ENCODE results near the gene TMEFF2. TPM values are rescaled to one million over a fixed set of nuclear protein-coding genes. Genes with fewer than 3 reads are reported as not detected.

Gene TMEFF2
- total and polyA plus RNA-seq, 2 of the 4 experiments (the other 2 are of a cell fraction) = 1.3 to 3.0 TPM

DNA sequence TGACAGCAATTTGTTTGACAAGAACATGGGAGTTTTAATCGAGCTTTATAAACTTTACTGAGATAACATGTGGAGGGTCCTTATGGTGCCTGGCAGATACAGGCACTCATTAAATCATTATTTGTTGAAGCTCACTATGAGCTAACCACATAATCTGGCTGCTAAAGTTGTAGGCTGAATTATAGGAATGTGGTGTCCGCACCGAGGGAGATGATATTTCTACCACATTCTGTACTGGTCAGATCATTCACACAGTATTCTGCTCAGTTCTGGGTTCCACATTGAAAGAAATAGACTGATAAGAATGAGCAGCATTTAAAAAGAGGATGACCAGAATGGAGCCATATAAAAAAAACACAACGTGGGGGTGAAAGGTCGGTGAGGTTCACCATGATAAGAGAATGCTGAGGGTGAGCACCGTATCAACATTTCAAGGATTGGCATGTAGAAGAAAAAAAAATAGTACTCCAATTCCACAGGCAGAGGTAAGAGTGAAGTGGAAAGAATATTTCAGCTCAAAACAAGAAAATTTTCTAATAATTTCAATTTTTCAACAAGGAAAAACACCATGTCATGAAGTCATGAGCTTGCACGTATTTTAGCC lies 54.4 kb downstream of the TMEFF2 start:
- Histone ChIP-seq H4K5ac (ENCODE audit: low read depth, low read length) (no peak overlapping the region), H4K20me1 (ENCODE audit: insufficient read depth, low read length) (no peaks in the 10 kb centered on the region), H3K79me1 (ENCODE audit: low read depth in 1 of 2, low read length in 2 of 2) (no peaks in the 10 kb centered on the region), H3K36me3 (ENCODE audit: control insufficient read depth, insufficient read depth, low read length) (no peaks in the 10 kb centered on the region), H3K56ac (ENCODE audit: extremely low read depth, insufficient read depth, low read length) (no peak overlapping the region), H2AK5ac (ENCODE audit: low read depth, low read length) (no peak overlapping the region), H3K9ac (ENCODE audit: low read depth, low read length) (no peak overlapping the region), H3K4ac (ENCODE audit: low read depth, low read length) (no peak overlapping the region), H2AFZ (replicated peaks; ENCODE audit: low read length, poor library complexity) (no peak overlapping the region), H3K18ac (ENCODE audit: low read depth, low read length) (no peak overlapping the region), H4K8ac (ENCODE audit: low read depth in 2 of 2, low read length in 2 of 2) (no peak overlapping the region), H2AK9ac (replicated peaks; ENCODE audit: low read depth, low read length, poor library complexity) (no peak overlapping the region), H3K9me3 (ENCODE audit: control insufficient read depth, insufficient read depth, low read length) (no peaks in the 10 kb centered on the region), H3K4me2 (ENCODE audit: low read depth, low read length) (no peak overlapping the region), H3K9me1 (ENCODE audit: insufficient read depth, low read length) (no peaks in the 10 kb centered on the region), H2BK5ac (ENCODE audit: low read depth, low read length, poor library complexity, severe bottlenecking) (no peak overlapping the region), H3K4me1 (ENCODE audit: control insufficient read depth, insufficient read depth, low read length) (no peaks in the 10 kb centered on the region), H3K27me3 (ENCODE audit: control insufficient read depth, insufficient read depth, low read length) (no peaks in the 10 kb centered on the region), H2BK15ac (ENCODE audit: low read depth, low read length) (no peak overlapping the region), H4K91ac (ENCODE audit: insufficient read depth, low read depth, low read length) (no peak overlapping the region), H3K27ac (ENCODE audit: insufficient read depth, low read length) (no peak overlapping the region), H3K4me3 (ENCODE audit: insufficient read depth, low read depth, low read length) (no peak overlapping the region), H2BK20ac (ENCODE audit: low read depth, low read length) (no peak overlapping the region), H3K23ac (ENCODE audit: low read depth, low read length) (no peak overlapping the region), H2BK120ac (ENCODE audit: low read depth, low read length) (no peak overlapping the region), H3K14ac (replicated peaks; ENCODE audit: low read depth, low read length) (no peak overlapping the region)
- no peak for DNase-seq
- dilution Hi-C loops (cut with HindIII; ENCODE audit: low sequenced_read_pairs, unreplicated experiment) = no loop called here
- ChIA-PET POLR2A (ENCODE audit: unreplicated experiment) (interaction anchor here (0.7 kb wide), 1 partner anchor 15 kb away, joined by 6 read pairs; no protein-coding TSS in a partner anchor), CTCF (no interaction called here)
- WGBS, 2 experiments (ENCODE audit: extremely low coverage in 2 of 2, insufficient read length in 1 of 2) = no CpG with 5 or more reads among the region's 7 CpGs
- TF ChIP-seq RFX5 (IDR thresholded peaks at IDR 0.05; ENCODE audit: low read depth, low read length) (no peak), CHD1 (IDR thresholded peaks at IDR 0.05; ENCODE audit: low read depth, low read length) (no peak), MXI1 (IDR thresholded peaks at IDR 0.05; ENCODE audit: borderline replicate concordance, low read depth, low read length) (no peak), BHLHE40 (IDR thresholded peaks at IDR 0.05; ENCODE audit: low read depth, low read length) (no peak), RAD21 (IDR thresholded peaks at IDR 0.05; ENCODE audit: low read length) (no peak), FOS (IDR thresholded peaks at IDR 0.05; ENCODE audit: low read depth, low read length) (no peak), MAFK (IDR thresholded peaks at IDR 0.05; ENCODE audit: low read depth, low read length) (no peak), POLR2A (IDR thresholded peaks at IDR 0.05; ENCODE audit: low read depth, low read length) (no peak), SMC3 (IDR thresholded peaks at IDR 0.05; ENCODE audit: low read depth, low read length) (no peak), RCOR1 (IDR thresholded peaks at IDR 0.05; ENCODE audit: insufficient replicate concordance, low read length) (no peak), CTCF (conservative IDR thresholded peaks at IDR 0.05; ENCODE audit: low read depth, low read length) (no peak), CEBPB (IDR thresholded peaks at IDR 0.05; ENCODE audit: low read depth, low read length) (no peak), NFE2L2 (IDR thresholded peaks at IDR 0.05; ENCODE audit: low read depth, low read length) (no peak), MAZ (IDR thresholded peaks at IDR 0.05; ENCODE audit: borderline replicate concordance, low read depth, low read length) (no peak)
- TF ChIP-seq, protein P1, sequence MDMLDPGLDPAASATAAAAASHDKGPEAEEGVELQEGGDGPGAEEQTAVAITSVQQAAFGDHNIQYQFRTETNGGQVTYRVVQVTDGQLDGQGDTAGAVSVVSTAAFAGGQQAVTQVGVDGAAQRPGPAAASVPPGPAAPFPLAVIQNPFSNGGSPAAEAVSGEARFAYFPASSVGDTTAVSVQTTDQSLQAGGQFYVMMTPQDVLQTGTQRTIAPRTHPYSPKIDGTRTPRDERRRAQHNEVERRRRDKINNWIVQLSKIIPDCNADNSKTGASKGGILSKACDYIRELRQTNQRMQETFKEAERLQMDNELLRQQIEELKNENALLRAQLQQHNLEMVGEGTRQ (IDR thresholded peaks at IDR 0.05; ENCODE audit: low read depth, low read length) = no peak
- TF ChIP-seq, protein P2, sequence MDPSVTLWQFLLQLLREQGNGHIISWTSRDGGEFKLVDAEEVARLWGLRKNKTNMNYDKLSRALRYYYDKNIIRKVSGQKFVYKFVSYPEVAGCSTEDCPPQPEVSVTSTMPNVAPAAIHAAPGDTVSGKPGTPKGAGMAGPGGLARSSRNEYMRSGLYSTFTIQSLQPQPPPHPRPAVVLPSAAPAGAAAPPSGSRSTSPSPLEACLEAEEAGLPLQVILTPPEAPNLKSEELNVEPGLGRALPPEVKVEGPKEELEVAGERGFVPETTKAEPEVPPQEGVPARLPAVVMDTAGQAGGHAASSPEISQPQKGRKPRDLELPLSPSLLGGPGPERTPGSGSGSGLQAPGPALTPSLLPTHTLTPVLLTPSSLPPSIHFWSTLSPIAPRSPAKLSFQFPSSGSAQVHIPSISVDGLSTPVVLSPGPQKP (IDR thresholded peaks at IDR 0.05; ENCODE audit: borderline replicate concordance, low read depth, low read length) = no peak
- in situ Hi-C loops (cut with MboI; ENCODE audit: low sequenced_read_pairs) = no loop called here
- intact Hi-C loops (cut with micrococcal nuclease) = no loop called here
- no TSS peak for BruUV-seq (replicated peaks)
- no peak for ATAC-seq (ENCODE audit: low read depth)

Data from IMR-90 (cell line).